HG03280 (cell line): ENCODE data around the gene TWIST2.

Source experiments
- ATAC-seq: cut with Tn5 transposase; IDR thresholded peaks from one replicate; pipeline ENCODE4 v1.9.1; 2021; ENCODE audit warnings: mild to moderate bottlenecking, moderate library complexity; ENCODE audit not compliant: unreplicated experiment

Gene TWIST2

DNA sequence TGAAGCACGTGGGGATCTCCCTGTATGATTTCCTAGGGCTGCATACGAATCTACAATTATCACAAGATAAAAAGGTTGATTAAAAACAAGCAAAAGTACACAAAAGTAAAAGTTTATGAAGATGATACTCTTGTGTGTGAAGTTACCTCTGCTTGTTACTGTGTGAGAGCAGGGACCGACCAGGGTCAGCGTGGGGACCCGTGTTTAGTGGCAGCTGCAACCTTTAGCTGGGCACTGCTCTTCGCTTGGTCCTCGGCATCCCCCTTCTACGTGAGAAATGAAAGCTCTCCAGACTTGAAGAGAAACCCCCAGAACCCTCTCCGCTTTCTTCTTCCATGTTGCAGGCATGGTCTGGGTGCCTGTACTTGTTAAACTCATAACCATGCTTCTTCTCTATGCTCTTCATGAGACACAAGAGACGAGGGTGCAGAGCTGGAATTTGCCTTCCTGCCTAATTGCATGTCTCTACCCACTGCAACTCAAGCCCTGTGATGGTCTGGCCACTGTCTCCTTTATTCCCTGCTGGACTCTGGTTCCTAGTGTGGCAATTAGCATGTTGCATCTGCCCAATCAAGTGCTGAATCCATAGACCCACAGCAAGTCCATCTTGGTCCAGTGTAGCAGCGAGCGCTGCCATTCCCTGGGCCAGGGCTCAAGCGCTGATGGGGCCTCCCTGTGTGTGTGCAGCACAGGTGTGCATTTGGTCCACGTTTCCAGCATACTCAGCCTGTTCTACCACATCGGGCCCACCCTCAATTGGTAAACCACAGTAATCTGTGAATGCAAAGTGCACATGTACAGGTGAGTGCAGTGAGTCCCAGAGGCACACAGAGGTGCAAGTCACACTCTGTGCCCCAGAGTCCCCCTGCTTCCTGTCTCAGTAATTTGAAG is 88.5 kb downstream of the TWIST2 start:
- ATAC-seq: no peak

DNA sequence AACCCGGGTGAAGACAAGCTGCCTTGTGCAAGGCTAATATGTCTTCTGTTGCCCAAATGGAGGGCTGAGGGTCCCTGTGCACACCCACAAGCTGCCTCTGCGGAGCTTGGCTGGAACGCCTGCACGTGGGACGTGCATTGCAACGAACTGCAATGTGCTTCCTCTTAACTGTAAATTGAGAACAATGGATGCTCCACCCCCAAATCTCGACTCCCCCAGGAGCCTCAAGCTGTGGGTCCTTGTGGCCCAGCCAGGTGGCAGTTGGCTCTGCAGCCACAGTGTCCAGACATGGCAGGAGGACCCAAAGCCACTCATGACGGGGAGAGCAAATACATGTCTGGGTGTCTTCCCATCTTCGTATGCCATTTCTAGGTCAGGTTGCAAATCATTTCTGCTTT is 90.1 kb downstream of the TWIST2 start:
- ATAC-seq: no peak

DNA sequence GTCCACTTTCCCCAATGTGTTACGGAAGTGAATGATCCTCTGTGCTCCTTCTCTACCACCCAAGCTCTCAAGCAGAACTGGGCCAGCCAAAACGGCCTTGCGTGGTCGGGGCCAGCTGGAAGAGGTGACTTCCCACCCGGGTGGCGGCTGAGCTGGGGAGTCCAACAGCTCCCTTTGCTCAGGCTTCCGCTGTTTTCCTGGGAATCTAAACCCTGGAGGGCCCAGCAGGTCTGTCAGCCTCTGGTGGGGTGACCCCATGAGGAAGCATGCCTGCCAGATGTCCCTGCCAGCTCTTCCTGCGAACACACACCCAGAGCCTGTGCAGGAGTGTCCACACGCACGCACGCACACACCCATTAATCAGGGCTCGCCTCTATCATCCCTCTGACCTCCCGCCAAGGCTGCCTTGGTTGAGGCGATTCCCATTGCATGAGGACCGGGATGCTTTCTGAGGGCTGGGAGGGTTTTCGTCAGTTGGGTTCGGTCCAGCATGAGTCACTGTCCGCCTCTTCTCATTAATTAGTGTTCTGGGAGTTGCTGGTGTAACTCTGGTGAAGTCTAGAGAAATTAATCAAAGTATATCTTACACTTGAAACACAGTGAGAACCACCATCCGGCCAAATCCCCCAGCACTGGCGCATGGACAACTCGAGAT is 90.6 kb downstream of the TWIST2 start:
- no peak for ATAC-seq

DNA sequence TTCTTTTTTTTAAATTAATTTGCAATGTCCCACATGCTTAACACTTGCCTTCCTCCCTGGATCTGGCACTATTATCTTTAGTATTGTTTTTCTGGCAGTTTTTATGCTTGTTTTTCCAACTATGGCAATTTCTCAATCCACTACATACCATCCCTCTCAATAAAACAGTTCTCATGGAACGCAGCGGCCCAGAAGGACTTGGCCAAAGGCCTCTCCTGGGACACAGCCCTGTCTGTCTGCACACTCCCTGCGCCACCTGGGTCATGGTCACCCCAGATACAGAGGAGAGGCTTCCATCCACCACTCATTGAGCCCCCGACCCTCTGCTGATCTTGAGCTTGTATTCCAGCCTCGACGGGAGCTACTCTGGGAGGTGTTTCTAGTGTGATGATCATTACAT is 91.2 kb downstream of the TWIST2 start:
- ATAC-seq: no peak

DNA sequence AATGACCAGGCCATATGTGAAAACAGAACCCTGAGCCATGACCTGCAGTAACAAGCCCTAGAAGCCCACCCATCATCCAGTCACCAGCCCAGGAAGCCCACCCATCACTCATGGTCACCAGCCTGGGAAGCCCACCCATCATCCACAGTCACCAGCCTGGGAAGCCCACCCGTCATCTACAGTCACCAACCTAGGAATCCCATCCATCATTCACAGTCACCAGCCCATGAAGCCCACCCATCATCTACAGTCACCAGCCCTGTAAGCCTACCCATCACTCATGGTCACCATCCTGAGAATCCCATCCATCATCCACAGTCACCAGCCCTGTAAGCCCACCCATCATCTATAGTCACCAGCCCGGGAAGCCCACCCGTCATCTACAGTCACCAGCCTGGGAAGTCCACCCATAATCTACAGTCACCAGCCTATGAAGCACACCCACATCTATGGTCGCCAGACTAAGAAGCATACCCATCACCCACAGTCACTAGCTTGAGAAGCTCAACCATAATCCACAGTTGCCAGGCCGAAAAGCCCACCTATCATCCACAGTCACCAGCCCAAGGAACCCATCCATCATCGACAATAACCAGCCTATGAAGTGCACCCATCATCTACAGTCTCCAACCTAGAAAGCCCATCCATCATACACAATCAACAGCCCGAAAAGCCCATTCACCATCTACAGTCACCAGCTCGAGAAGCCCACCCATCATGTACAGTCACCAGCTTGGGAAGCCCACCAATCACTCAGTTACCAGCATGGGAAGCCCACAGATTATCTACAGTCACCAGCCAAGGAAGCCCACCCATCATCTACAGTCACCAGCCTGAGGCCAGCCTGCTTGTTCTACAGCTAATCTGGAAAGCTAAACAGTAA is 91.9 kb downstream of the TWIST2 start:
- ATAC-seq: no peak

DNA sequence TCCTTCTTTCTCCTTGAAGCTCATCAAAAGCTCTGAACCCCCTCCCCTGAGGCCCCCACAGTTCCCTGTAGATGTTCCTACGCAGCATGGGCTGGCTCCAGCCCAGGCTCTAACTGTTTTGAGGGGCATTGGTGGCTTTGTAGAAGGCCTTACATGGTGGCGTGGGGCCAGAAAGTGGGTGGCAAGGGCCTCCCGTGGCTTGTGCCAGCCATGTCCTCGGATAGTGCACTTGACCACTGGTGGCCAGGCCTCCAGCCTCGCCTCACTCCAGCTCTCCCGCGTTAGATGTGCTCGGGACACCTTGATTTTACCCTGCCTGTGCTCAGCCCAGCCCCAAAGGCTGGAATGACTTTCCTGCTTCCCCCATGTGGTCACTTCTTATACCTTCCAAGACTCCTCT is 92.9 kb downstream of the TWIST2 start:
- no peak for ATAC-seq

DNA sequence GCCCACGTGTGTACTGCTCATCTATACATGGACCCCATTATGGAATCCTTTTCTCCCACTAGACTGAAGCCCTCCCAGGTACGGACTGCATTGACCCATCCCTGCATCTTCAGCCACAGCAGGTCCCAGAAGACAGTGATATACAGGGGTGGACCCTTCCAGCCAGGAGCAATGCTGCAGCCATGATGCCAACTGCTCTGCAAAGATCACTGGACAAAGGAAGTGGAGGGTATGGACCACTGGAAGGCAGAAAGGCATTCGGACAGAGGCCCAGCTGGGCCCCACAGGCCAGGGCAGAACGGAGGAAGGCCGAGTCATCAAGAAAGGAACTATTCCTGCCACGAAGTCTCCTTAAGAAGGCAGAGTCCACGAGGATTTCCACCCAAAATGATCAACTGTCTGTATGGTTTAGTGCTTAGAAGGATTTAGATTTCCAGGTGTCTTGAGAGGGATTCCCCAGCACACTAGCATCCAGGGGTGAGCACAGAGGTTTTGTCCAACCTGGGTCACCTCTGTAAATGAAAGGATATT is 93.4 kb downstream of the TWIST2 start:
- no peak for ATAC-seq

DNA sequence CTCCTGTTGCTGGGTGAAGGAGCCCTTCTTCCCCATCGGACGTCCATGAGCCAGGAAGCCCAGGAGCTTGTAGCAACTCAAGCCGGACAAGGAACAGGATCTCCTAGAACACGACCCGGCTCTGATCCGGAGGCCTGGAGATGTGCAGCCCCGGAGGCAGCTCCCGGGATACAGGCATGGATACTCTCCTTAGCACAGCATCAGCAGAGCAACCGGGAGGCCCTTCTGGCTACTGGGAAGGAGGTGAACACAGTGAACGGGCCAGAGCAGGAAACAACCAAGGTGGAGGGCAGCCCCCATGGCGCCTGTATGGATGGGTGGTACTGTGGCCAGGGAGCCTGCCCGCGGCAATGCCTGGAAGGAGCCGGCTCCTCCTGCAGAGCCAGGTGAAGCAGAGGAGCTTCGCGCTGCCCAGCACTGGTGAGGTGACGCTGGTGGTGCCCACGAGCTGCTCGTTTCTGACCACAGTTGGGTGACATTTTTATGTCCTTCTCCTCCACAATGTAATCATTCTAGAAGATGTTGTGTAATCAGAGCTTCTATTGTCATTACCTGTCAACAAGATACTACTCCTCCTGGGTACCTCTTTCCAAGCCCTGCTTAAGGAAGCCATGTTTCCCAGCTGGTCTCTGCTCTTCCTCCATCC is 94.3 kb downstream of the TWIST2 start:
- ATAC-seq: no peak

DNA sequence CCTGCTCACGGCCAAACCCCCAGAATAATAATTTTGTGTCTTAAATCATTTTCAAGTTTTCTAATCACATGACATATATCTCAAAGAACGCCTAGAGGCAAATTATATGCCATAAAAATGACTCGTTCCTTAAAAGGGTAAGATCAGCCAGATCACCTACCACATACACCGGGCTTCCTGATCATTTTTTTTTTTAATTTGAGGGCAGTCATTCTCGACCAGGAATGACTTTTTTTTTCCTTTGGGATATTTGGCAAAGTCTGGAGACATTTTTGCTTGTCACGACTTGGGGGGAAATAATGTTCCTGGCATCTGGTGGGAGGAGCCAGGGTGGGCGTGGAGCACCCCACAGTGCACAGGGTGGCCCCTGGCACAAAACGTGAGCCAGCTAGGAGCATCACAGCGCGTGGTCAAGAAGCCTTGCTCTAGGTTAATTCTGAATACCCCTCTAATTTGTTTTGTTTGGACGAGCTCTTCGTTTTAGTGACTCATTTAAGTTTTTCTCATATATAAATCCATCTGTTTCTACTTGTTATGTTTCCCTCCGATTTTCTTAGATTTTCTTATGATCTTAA is 94.9 kb downstream of the TWIST2 start:
- no peak for ATAC-seq

DNA sequence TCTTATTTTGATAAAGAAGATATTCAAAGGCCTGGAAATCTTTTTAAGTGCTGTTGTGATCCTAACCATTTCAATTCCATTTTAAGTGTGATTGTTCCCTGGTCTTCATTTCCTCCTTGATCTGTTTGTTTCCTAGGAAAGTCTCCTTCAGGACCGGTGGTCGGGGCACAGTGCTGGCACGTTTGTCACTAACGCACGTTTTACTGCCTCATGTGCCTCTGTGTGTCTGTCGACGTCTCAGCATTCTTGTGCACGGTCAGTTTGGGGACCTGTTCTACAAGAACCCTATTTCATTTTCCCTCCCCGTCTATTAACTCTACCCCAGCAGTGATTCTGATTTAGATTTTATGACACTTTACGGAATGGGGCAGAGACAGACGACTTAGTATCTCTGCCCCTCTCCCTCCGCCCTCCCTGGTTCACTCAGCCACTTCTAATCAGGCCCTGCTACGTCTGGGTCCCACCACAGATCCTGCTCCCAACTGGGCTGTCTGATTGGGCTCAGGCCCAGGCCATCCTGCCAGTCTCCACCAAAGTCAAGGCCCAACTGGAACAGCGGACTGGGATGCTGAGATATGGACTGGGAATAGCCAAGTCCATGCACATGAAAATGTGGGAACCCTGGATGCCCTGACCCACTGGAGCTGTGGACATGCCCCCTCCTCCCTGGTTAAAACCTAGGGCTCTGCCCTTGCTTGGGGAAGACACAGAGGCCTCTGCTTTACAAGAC is 95.6 kb downstream of the TWIST2 start:
- no peak for ATAC-seq

DNA sequence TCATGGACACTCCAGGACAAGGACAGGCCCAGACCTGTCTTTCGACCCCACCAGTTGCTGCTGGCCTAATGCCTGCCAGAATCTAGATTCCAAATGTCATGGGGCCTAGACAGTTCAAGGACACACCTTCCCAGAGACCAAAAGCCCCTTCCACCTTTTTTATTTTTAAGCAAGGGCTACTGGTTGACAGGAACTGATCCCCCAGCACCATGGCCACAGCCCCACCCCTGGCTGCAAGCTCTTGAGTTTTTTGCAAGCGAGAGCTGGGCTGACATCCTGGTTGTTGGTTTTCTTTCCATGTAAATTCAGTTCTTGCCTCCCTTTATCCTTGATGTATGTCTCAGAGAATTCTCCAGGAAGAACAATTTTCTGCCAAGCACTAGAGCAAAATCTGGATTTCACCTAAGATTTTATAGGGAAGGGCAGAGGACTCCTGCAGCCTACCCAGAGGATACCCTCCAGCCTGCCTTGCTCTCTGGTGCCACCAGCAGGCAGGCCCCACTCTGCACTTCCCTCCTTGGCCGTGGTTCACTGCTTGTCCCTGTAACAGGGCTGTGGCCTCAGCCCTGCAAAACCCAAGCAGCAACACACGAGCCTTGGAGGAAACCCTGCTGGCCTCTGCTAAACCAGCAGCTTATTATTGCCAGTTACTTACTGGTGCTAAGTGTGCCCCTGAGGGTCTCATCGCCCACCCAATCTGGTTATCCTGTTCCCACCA is 97.7 kb downstream of the TWIST2 start:
- ATAC-seq: no peak

DNA sequence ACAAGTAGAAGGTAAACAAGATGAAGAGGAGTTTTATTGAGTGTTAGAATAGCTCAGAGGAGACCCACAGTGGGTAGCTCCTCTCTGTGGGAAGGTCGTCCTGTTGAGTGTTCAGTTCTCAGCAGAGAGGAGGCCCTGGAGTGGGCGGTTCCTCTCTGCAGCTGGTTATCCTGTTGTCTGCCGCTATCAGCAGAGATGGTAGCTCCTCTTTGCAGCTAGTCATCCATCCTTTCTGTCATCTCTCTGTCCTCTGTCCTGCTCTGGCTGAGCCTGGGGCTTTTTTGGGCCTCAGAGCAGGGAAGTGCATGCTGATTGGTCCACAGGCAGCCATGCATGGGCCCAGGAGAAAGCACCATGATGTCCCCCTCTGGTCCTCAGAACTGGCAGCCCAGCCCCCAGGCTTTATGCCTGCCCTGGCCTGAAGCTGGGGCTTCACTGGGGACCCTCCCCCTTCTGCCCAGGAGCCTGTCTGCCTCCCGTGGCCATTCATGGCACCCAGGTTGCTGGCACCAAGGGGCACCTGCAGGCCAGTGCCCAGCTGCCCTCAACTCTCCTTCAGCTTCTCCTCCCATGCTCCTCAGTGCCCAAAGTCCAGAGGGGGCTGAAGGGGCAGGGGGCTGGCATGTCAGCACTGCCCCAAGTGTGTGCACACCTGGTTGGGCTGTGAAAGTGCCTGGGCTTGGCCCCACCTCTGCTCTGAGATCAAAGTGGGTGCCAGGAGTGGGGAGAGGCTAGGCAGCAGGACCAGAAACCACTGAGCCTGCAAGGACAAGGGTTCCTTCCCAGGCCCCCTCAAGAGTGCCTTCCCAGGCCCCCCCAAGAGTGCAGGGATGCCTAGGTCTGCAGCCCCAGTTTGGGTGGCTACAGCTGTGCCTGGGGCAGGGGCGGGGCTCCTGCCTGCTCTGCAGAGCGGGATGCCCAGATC is 98.7 kb downstream of the TWIST2 start:
- ATAC-seq: no peak

DNA sequence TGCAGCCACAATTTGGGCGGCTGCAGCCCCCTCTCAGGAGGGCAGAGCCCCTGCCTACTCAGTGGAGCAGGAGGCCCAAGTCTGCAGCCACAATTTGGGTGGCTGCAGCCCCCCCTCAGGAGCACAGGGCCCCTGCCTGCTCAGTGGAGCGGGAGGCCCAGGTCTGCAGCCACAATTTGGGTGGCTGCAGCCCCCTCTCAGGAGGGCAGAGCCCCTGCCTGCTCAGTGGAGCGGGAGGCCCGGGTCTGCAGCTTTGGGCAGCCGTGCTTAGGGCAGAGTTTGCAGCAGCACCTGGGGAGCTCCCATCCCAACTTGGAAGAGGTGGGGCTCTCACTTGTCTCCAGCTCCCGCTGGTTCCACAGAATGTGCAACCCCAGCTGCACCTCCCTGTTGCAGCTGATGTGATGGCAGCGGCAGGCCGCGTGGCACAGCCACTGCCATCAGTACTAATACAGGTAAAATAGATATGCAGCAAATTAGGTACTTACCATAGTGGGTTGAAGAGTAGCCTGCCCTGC is 99.4 kb downstream of the TWIST2 start:
- no peak for ATAC-seq

DNA sequence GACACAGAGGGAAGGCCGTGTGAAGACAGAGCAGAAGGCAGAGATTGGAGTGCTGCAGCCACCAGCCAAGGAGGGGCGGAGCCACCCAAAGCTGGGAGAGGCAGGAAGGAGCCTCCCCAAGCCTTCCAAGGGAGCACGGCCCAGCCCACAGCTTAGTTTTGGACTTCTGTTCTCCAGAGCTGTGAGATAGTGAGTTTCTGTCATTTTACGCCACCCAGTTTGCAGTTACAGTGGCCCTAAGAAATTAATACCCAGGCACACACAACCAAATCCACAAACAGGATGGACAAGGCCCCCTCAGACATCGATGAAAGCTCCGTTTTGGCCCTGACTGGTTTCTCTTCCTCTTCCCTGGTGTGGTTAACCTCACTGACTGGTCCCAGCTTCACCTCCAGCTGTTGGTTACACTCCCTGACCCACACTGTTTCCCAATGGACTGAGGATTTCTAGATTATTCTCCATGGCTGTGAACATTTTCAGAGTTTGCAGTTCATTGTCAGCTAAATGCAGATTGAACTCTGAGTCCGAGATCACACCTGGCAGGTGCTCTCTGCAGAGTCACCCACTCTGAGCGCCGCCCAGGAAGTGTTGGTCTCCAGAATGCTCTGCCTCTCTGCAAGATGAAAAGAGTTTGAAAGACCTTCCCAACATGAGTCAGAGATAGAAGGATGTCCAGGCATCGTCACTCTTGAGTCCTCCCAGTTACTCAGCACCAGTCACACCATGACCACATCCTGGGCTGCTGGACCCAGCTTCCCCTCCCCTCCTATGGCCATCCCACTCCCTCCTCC is 100.2 kb downstream of the TWIST2 start:
- ATAC-seq: no peak

DNA sequence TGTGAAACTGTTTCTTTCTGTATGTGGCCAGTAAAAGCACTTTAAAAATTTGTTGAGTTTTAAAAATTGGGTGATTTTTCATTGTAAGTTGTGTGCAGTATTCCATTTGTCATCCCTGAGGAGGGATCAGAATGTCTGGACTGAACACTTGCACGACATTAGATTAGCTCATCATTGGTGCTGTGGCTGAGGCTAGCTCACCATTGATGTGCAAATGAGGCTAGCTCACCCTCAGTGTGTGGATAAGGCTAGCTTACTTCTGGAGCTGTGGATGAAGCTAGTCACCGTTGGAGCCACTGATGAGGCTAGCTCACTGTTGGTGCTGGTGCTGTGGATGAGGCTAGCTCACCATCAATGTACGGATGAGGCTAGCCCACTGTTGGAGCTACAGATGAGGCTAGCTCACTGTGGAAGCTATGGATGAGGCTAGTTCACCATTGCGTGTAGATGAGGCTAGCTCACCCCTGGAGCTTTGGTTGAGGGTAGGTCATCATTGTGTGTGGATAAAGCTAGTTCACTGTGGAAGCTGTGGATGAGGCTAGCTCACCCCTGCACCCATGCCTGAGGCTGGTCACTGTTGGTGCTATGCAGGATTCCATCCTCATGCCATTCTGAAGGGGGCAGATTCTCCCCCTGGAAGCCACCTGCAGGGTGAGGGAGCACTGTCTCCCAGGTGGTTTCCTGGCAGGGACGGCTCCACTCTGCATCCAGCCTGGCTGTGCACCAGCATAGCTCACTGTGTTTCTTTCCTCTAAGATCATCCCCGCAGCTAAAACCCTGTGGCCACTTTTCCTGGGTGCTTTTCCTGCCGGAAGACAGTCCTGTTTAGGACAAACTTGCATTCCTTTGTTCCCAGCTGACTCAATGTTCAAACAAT is 101.1 kb downstream of the TWIST2 start:
- ATAC-seq: no peak
